Measurements from ENCODE around the gene POLR2C.

POLR2C gene

GRCh38 chr16:57469046-57469445 is 6.6 kb downstream of the POLR2C start:
- no peaks in the 10 kb centered on the region for H3K4me1 ChIP-seq (ENCODE audit: insufficient read depth, low read length)
- H2AFZ ChIP-seq (ENCODE audit: low read depth, low read length) = no peak overlapping the region
- no peak overlapping the region for H3K4me3 ChIP-seq (ENCODE audit: low read length)
- no peaks in the 10 kb centered on the region for H3K27me3 ChIP-seq (ENCODE audit: insufficient read depth, low read length)
- H3K36me3 ChIP-seq (ENCODE audit: insufficient read depth, low read length) = peaks cover 73% of the 10 kb centered on the region
- H3K9me3 ChIP-seq (ENCODE audit: low read length) = no peaks in the 10 kb centered on the region

DNA sequence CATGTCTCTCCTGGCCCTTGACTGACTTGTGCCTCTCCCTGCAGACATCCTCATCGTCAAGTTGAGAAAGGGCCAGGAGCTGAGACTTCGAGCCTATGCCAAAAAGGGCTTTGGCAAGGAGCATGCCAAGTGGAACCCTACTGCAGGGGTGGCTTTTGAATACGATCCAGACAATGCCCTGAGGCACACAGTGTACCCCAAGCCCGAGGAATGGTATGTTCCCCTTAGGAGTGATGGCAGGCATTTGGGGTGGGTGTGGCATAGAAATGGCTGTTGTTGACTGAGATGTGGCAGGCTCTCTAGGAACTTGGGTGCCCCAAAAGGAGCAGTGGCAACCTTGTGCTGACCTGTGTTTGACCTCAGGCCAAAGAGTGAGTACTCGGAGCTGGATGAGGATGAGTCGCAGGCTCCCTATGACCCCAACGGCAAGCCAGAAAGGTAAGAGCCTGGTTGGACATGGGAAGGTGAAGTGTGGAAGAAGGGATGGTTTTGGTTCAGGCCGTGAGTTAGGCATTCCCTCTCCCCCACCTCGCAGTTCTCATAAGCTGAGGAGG is 7.5 kb downstream of the POLR2C start:
- Histone ChIP-seq H2AFZ (ENCODE audit: low read depth, low read length) (no peak overlapping the region), H3K36me3 (ENCODE audit: insufficient read depth, low read length) (peaks cover 68% of the 10 kb centered on the region), H3K4me1 (ENCODE audit: insufficient read depth, low read length) (no peaks in the 10 kb centered on the region), H3K9me3 (ENCODE audit: low read length) (no peaks in the 10 kb centered on the region), H3K4me3 (ENCODE audit: low read length) (no peak overlapping the region), H3K27me3 (ENCODE audit: insufficient read depth, low read length) (no peaks in the 10 kb centered on the region)

DNA sequence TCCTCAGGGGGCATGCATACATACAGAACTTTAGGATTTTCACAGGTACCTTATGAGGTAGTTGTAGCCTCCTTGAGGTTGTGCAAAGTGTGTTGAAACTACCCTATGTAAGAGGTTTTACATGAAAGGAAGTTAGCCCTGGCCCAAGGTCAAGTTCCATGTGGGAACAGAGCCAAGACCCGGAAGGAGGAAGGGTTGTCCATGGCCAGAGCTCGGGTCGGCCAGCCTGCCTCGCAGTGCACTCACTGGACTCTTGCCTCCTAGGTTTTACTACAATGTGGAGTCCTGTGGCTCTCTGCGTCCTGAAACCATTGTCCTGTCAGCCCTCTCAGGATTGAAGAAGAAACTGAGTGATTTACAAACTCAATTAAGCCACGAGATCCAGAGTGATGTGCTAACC is 8.2 kb downstream of the POLR2C start:
- Histone ChIP-seq H3K4me3 (ENCODE audit: low read length) (no peak overlapping the region), H3K9me3 (ENCODE audit: low read length) (no peaks in the 10 kb centered on the region), H3K27me3 (ENCODE audit: insufficient read depth, low read length) (no peaks in the 10 kb centered on the region), H3K4me1 (ENCODE audit: insufficient read depth, low read length) (no peaks in the 10 kb centered on the region), H3K36me3 (ENCODE audit: insufficient read depth, low read length) (peaks cover 61% of the 10 kb centered on the region), H2AFZ (ENCODE audit: low read depth, low read length) (no peak overlapping the region)

DNA sequence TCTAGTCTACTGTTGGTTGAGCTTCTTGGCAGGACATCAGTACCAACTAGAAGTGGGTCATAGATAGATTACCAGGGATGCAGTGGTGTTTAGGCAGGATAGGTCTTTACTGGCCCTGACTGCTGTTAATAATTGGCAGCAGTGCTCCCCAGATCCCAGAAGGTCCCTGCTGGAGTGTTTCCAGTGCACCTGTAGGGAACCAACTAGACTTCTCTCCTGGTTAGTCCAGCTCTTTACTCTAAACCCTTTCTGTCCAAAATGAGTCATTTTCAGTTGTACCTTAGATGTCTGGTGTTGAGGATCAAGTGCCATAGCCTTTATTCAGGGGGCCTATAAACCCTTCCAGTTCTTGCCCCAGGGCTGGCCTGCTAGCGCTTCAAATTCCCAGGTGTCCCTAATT is 8.7 kb downstream of the POLR2C start:
- no peak overlapping the region for H2AFZ ChIP-seq (ENCODE audit: low read depth, low read length)
- H3K27me3 ChIP-seq (ENCODE audit: insufficient read depth, low read length) = no peaks in the 10 kb centered on the region
- peaks cover 56% of the 10 kb centered on the region for H3K36me3 ChIP-seq (ENCODE audit: insufficient read depth, low read length)
- no peaks in the 10 kb centered on the region for H3K4me1 ChIP-seq (ENCODE audit: insufficient read depth, low read length)
- no peak overlapping the region for H3K4me3 ChIP-seq (ENCODE audit: low read length)
- no peaks in the 10 kb centered on the region for H3K9me3 ChIP-seq (ENCODE audit: low read length)

DNA sequence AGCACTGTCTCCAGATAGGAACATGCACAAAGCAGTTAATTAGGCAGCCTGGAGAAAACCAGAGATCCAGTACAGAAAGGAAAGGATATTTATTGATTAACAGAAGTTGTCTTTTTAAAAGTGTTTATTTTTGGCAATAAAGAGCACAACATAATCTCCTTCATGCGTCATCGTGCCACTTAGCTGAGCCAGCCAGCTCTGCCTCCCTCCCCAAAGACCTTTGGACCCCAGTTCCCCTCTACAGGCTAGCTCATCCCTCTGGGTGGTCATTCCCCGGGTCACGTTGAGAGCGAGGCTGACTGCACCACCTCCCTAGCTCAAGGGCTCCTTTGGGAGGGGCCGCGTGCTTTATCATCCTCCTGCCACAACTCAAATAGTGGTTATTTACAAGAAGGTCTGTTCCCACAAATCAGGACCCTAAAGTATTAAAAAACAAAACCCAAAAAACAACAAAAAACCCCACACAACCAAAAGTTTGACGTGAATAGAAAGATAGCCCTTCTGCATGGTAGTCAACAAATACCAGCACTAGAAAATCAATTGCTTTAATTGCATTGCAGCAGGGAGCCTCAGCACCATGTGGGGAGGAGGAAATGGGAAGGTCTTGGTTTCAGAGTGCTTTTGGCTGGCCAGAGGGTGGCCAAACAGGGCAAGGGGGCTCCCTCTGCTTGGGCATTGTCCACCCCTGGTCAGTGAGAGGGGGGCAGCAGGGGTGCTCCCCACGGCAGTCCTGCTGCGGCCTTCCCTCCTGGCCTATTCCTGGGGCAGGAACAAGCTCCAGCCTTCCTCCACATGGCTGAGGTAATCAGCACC is 9.6 kb downstream of the POLR2C start:
- H3K4me1 ChIP-seq (ENCODE audit: insufficient read depth, low read length) = peaks cover 6% of the 10 kb centered on the region
- no peak overlapping the region for H3K4me3 ChIP-seq (ENCODE audit: low read length)
- no peaks in the 10 kb centered on the region for H3K9me3 ChIP-seq (ENCODE audit: low read length)
- H3K27me3 ChIP-seq (ENCODE audit: insufficient read depth, low read length) = no peaks in the 10 kb centered on the region
- H3K36me3 ChIP-seq (ENCODE audit: insufficient read depth, low read length) = peaks cover 49% of the 10 kb centered on the region
- no peak overlapping the region for H2AFZ ChIP-seq (ENCODE audit: low read depth, low read length)

- H3K27me3 ChIP-seq (ENCODE audit: insufficient read depth, low read length) = no peaks in the 10 kb centered on the region
- no peak overlapping the region for H3K4me3 ChIP-seq (ENCODE audit: low read length)
- no peaks in the 10 kb centered on the region for H3K9me3 ChIP-seq (ENCODE audit: low read length)
- H3K4me1 ChIP-seq (ENCODE audit: insufficient read depth, low read length) = peaks cover 12% of the 10 kb centered on the region
- peaks cover 45% of the 10 kb centered on the region for H3K36me3 ChIP-seq (ENCODE audit: insufficient read depth, low read length)
- H2AFZ ChIP-seq (ENCODE audit: low read depth, low read length) = no peak overlapping the region
Measured at GRCh38 chr16:57472665-57473060, 10.2 kb downstream of the POLR2C start.

GRCh38 chr16:57473176-57473840 is 10.8 kb downstream of the POLR2C start:
- H3K4me3 ChIP-seq (ENCODE audit: low read length) = no peak overlapping the region
- no peaks in the 10 kb centered on the region for H3K27me3 ChIP-seq (ENCODE audit: insufficient read depth, low read length)
- H3K36me3 ChIP-seq (ENCODE audit: insufficient read depth, low read length) = peaks cover 40% of the 10 kb centered on the region
- no peaks in the 10 kb centered on the region for H3K9me3 ChIP-seq (ENCODE audit: low read length)
- H3K4me1 ChIP-seq (ENCODE audit: insufficient read depth, low read length) = peaks cover 18% of the 10 kb centered on the region
- no peak overlapping the region for H2AFZ ChIP-seq (ENCODE audit: low read depth, low read length)

DNA sequence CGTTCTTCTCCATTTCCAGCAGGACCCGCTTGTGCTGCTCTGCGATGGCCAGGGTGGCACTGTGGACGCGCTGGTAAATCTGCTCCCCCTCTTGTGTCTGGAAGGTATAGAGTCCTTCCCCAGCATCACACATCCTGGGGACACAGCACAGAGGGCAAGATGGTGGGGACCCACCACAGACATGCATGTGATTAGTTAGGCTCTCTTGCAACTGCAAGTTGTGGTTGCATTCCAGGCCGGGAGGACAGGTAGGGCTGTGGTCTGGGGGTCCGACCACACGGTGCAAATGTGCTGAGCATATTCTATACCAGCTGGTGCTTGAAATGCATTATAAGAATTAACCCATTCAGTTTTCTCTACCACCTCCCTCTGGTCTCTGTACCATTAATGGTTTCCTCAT is 11.4 kb downstream of the POLR2C start:
- H3K9me3 ChIP-seq (ENCODE audit: low read length) = no peaks in the 10 kb centered on the region
- H3K4me1 ChIP-seq (ENCODE audit: insufficient read depth, low read length) = peaks cover 23% of the 10 kb centered on the region
- H2AFZ ChIP-seq (ENCODE audit: low read depth, low read length) = no peak overlapping the region
- peaks cover 35% of the 10 kb centered on the region for H3K36me3 ChIP-seq (ENCODE audit: insufficient read depth, low read length)
- H3K4me3 ChIP-seq (ENCODE audit: low read length) = no peak overlapping the region
- no peaks in the 10 kb centered on the region for H3K27me3 ChIP-seq (ENCODE audit: insufficient read depth, low read length)

GRCh38 chr16:57474671-57475661 is 12.5 kb downstream of the POLR2C start:
- H3K4me3 ChIP-seq (ENCODE audit: low read length) = no peak overlapping the region
- H3K27me3 ChIP-seq (ENCODE audit: insufficient read depth, low read length) = peaks cover 4% of the 10 kb centered on the region
- peaks cover 25% of the 10 kb centered on the region for H3K36me3 ChIP-seq (ENCODE audit: insufficient read depth, low read length)
- peaks cover 31% of the 10 kb centered on the region for H3K4me1 ChIP-seq (ENCODE audit: insufficient read depth, low read length)
- H2AFZ ChIP-seq (ENCODE audit: low read depth, low read length) = no peak overlapping the region
- H3K9me3 ChIP-seq (ENCODE audit: low read length) = no peaks in the 10 kb centered on the region

- Histone ChIP-seq H3K9me3 (ENCODE audit: low read length) (no peaks in the 10 kb centered on the region), H2AFZ (ENCODE audit: low read depth, low read length) (no peak overlapping the region), H3K36me3 (ENCODE audit: insufficient read depth, low read length) (peaks cover 17% of the 10 kb centered on the region), H3K4me3 (ENCODE audit: low read length) (no peak overlapping the region), H3K27me3 (ENCODE audit: insufficient read depth, low read length) (peaks cover 4% of the 10 kb centered on the region), H3K4me1 (ENCODE audit: insufficient read depth, low read length) (peaks cover 36% of the 10 kb centered on the region)
Measured at GRCh38 chr16:57475711-57476339, 13.3 kb downstream of the POLR2C start.

- H2AFZ ChIP-seq (ENCODE audit: low read depth, low read length) = no peak overlapping the region
- H3K9me3 ChIP-seq (ENCODE audit: low read length) = no peaks in the 10 kb centered on the region
- H3K36me3 ChIP-seq (ENCODE audit: insufficient read depth, low read length) = peaks cover 9% of the 10 kb centered on the region
- H3K4me1 ChIP-seq (ENCODE audit: insufficient read depth, low read length) = peaks cover 36% of the 10 kb centered on the region
- peaks cover 4% of the 10 kb centered on the region for H3K27me3 ChIP-seq (ENCODE audit: insufficient read depth, low read length)
- no peak overlapping the region for H3K4me3 ChIP-seq (ENCODE audit: low read length)
Measured at GRCh38 chr16:57476546-57477410, 14.3 kb downstream of the POLR2C start.
